Sigmoid colon (tissue), 7 donors: ENCODE data around the gene ADAMTS17. TPM values are rescaled to one million over a fixed set of nuclear protein-coding genes. Genes with fewer than 3 reads are reported as not detected.
A peak's percentile ranks its signal among the peaks of the same experiment; 100 is the strongest.

Experiments used
- DNase-seq: peaks from one replicate; pipeline ENCODE4 v3.0.0-alpha.2; 2019
- H3K27ac ChIP-seq, 4 donors: fragments of 200-600 bp; sonication (generic); one replicate each; pipeline ENCODE4 v1.5.1; 2016 to 2019; ENCODE audit warnings: mild to moderate bottlenecking in 1 of 4
- H3K27me3 ChIP-seq, 3 donors: fragments of 200-600 bp; sonication (generic); one replicate each; pipeline ENCODE4 v1.5.1; 2019; ENCODE audit warnings: mild to moderate bottlenecking in 1 of 3
- H3K36me3 ChIP-seq, 4 donors: fragments of 200-600 bp; sonication (generic); one replicate each; pipeline ENCODE4 v1.5.1; 2016 to 2019
- H3K4me1 ChIP-seq, 4 donors: fragments of 200-600 bp; sonication (generic); one replicate each; pipeline ENCODE4 v1.5.1; 2017 to 2019
- H3K4me3 ChIP-seq, 4 donors: fragments of 200-600 bp; sonication (generic); one replicate each; pipeline ENCODE4 v1.5.1; 2017 to 2019; ENCODE audit warnings: mild to moderate bottlenecking in 2 of 4, moderate library complexity in 1 of 4
- H3K9me3 ChIP-seq, 4 donors: fragments of 200-600 bp in 3 of 4; sonication (generic) in 3 of 4; one replicate each; pipeline versions ENCODE4 v1.5.1 to v1.6.1; 2013 to 2019
- EP300 ChIP-seq, 4 donors: sonication (generic); formaldehyde crosslinking; IDR thresholded peaks; one replicate each; pipeline ENCODE4 v1.6.1; 2017; ENCODE audit warnings: antibody characterized with exemption in 4 of 4
- POLR2A ChIP-seq, 2 donors: fragments of 450-650 bp; IDR thresholded peaks; one replicate each; pipeline ENCODE4 v1.6.1; 2016; ENCODE audit warnings: antibody characterized with exemption in 2 of 2, mild to moderate bottlenecking in 2 of 2, moderate library complexity in 2 of 2
- POLR2AphosphoS5 ChIP-seq, 4 donors: sonication (generic); formaldehyde crosslinking; IDR thresholded peaks; one replicate each; pipeline ENCODE4 v1.6.1; 2017; ENCODE audit warnings: antibody characterized with exemption in 4 of 4
- WGBS, 2 donors: extraction: QIAGEN DNeasy Blood & Tissue Kit; methylation state at CpG; one replicate each; pipeline ENCODE4 v1.1.7; 2013; 5-methylcytosine and 5-hydroxymethylcytosine counted together
- intact Hi-C: fragments of 100-400 bp; cut with DNase I; formaldehyde crosslinking; loops from one replicate; pipeline ENCODE4 v1.15.1; 2023
- polyA plus RNA-seq, 3 donors: library from polyadenylated mRNA; stranded (reverse); fragments of 200-250 nt; gene quantifications; one replicate each; pipeline ENCODE4 v1.2.3, GENCODE V29; 2013
- total RNA-seq, 4 donors: library from RNA; depleted of rRNA; stranded (reverse); fragments of >200 nt; gene quantifications; one replicate each; pipeline ENCODE4 v1.1.0, GENCODE V29; 2016
- TF ChIP-seq, protein P1 (sequence below), 4 experiments: fragments of 450-650 bp in 3 of 4; fragments of 200-600 bp in 1 of 4; IDR thresholded peaks; one replicate each; pipeline ENCODE4 v1.5.1; 2016 to 2019; ENCODE audit warnings: antibody characterized with exemption in 4 of 4, mild to moderate bottlenecking in 3 of 4, moderate library complexity in 2 of 4
- donor health status: healthy with polysubstance abuse.
- donor health status: Bipolar disorder and iron deficiency.
- donor health status: healthy.

Gene ADAMTS17
- total and polyA plus RNA-seq, 7 donors, result 0.46 to 3.6 (median 1.2) TPM

- Histone ChIP-seq H3K27me3 (no peaks in the 10 kb centered on the region), H3K9me3 (no peaks in the 10 kb centered on the region), H3K4me3 (no peak overlapping the region), H3K4me1 (peaks cover 0 to 38% (median 35%) of the 10 kb centered on the region in 4 donors), H3K27ac (peak overlapping the region in 2 of 4 donors; percentile 5 to 19), H3K36me3 (no peaks in the 10 kb centered on the region)
- no peak for DNase-seq
- intact Hi-C loops, result no loop called here
- 80 to 81% methylated on average over 13 of the region's 13 CpGs for WGBS, 2 donors
- no peak for TF ChIP-seq POLR2A (IDR thresholded peaks at IDR 0.05)
- TF ChIP-seq, protein P1, sequence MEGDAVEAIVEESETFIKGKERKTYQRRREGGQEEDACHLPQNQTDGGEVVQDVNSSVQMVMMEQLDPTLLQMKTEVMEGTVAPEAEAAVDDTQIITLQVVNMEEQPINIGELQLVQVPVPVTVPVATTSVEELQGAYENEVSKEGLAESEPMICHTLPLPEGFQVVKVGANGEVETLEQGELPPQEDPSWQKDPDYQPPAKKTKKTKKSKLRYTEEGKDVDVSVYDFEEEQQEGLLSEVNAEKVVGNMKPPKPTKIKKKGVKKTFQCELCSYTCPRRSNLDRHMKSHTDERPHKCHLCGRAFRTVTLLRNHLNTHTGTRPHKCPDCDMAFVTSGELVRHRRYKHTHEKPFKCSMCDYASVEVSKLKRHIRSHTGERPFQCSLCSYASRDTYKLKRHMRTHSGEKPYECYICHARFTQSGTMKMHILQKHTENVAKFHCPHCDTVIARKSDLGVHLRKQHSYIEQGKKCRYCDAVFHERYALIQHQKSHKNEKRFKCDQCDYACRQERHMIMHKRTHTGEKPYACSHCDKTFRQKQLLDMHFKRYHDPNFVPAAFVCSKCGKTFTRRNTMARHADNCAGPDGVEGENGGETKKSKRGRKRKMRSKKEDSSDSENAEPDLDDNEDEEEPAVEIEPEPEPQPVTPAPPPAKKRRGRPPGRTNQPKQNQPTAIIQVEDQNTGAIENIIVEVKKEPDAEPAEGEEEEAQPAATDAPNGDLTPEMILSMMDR (IDR thresholded peaks at IDR 0.05), result no peak
- TF ChIP-seq POLR2AphosphoS5 (IDR thresholded peaks at IDR 0.05), result peak in 3 of 4 donors; percentile 14 to 65 (median 62)
- TF ChIP-seq EP300 (IDR thresholded peaks at IDR 0.05), result peak in 2 of 4 donors; percentile 20 to 42
Measured at GRCh38 chr15:100208921-100209603, 132.7 kb downstream of the ADAMTS17 start.

GRCh38 chr15:100207053-100207452, 134.7 kb downstream of the ADAMTS17 start:
- Histone ChIP-seq H3K4me1 (peaks cover 0 to 37% (median 33%) of the 10 kb centered on the region in 4 donors), H3K27me3 (no peaks in the 10 kb centered on the region), H3K9me3 (no peaks in the 10 kb centered on the region), H3K36me3 (no peaks in the 10 kb centered on the region), H3K4me3 (no peak overlapping the region), H3K27ac (peak overlapping the region in 3 of 4 donors; percentile 34 to 66 (median 39))
- 27 to 68% methylated on average over 2 of the region's 2 CpGs for WGBS, 2 donors
- peak in 1 of 4 donors; percentile 2 for TF ChIP-seq EP300 (IDR thresholded peaks at IDR 0.05)
- TF ChIP-seq POLR2AphosphoS5 (IDR thresholded peaks at IDR 0.05), result peak in 2 of 4 donors; percentile 23 to 47
- TF ChIP-seq, protein P1 (IDR thresholded peaks at IDR 0.05), result no peak
- no peak for TF ChIP-seq POLR2A (IDR thresholded peaks at IDR 0.05)
- DNase-seq, result no peak
- intact Hi-C loops, result no loop called here

DNA sequence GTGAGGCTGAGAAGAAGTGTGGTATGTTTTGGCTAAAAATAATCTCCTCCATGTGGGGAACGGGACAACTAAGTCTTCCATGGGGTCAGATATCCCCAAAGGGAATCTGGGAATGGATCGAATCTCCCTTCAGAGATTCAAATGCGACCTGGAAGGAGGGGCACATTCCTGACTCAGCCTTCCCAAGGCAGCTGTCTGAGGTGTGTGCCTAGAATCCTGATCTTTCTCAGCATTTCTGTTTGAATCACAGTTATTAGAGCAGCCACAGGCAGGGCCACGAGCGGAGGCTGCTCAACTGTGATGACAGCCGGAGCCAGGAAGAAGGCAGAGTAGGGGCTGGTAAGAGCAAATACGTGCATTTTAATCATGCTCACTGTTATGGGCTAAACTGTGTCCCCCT, 135.1 kb downstream of the ADAMTS17 start:
- no peaks in the 10 kb centered on the region for H3K36me3 ChIP-seq
- H3K27ac ChIP-seq, result peak overlapping the region in 3 of 4 donors; percentile 23 to 66 (median 34)
- WGBS, 2 donors, result 68 to 71% methylated on average over 7 of the region's 7 CpGs
- peaks cover 0 to 37% (median 31%) of the 10 kb centered on the region in 4 donors for H3K4me1 ChIP-seq
- no peaks in the 10 kb centered on the region for H3K9me3 ChIP-seq
- no peak for DNase-seq
- intact Hi-C loops, result no loop called here
- no peaks in the 10 kb centered on the region for H3K27me3 ChIP-seq
- TF ChIP-seq, protein P1 (IDR thresholded peaks at IDR 0.05), result no peak
- TF ChIP-seq POLR2A (IDR thresholded peaks at IDR 0.05) (no peak), EP300 (IDR thresholded peaks at IDR 0.05) (no peak), POLR2AphosphoS5 (IDR thresholded peaks at IDR 0.05) (no peak)
- H3K4me3 ChIP-seq, result no peak overlapping the region

- Histone ChIP-seq H3K36me3 (no peaks in the 10 kb centered on the region), H3K4me3 (no peak overlapping the region), H3K27me3 (no peaks in the 10 kb centered on the region), H3K27ac (no peak overlapping the region), H3K9me3 (no peaks in the 10 kb centered on the region), H3K4me1 (peaks cover 0 to 40% (median 33%) of the 10 kb centered on the region in 4 donors)
- TF ChIP-seq, protein P1 (IDR thresholded peaks at IDR 0.05), result no peak
- TF ChIP-seq POLR2A (IDR thresholded peaks at IDR 0.05) (no peak), EP300 (IDR thresholded peaks at IDR 0.05) (no peak), POLR2AphosphoS5 (IDR thresholded peaks at IDR 0.05) (no peak)
- WGBS, 2 donors, result 23 to 71% methylated on average over 17 of the region's 17 CpGs
- no peak for DNase-seq
- intact Hi-C loops, result no loop called here
Measured at GRCh38 chr15:100205549-100206295, 136.1 kb downstream of the ADAMTS17 start.
